ENCODE measurements around the gene SIGLEC9. TPM values are rescaled to one million over a fixed set of nuclear protein-coding genes. Genes with fewer than 3 reads are reported as not detected.

SIGLEC9 gene
- total and polyA plus RNA-seq, 10 of the 15 experiments (the other 5 are each of a cell fraction or from before 2014, with no cell fraction given): 0.10 TPM; not detected in 9

DNA sequence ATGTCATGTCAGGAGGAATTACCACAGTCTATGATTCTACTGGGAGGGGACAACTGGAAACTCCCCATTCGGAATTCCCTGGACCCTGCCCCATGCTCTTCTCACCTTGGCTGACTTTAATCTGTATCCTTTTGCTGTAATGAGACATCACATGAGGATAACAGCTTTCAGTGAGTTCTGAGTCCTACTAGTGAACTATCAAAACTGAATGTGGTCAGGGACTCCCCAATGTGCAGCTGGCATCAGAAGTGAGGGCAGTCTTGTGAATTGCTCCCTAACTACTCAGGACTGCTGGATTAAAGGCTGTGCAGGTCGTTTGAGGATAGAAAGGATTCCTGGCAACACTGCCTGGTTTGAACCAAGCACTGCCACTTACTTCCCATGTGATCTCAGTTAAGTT lies 32.6 kb downstream of the SIGLEC9 start (continued):
- TF ChIP-seq, protein P1, sequence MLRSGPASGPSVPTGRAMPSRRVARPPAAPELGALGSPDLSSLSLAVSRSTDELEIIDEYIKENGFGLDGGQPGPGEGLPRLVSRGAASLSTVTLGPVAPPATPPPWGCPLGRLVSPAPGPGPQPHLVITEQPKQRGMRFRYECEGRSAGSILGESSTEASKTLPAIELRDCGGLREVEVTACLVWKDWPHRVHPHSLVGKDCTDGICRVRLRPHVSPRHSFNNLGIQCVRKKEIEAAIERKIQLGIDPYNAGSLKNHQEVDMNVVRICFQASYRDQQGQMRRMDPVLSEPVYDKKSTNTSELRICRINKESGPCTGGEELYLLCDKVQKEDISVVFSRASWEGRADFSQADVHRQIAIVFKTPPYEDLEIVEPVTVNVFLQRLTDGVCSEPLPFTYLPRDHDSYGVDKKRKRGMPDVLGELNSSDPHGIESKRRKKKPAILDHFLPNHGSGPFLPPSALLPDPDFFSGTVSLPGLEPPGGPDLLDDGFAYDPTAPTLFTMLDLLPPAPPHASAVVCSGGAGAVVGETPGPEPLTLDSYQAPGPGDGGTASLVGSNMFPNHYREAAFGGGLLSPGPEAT (IDR thresholded peaks at IDR 0.05; ENCODE audit: low read depth): no peak

DNA sequence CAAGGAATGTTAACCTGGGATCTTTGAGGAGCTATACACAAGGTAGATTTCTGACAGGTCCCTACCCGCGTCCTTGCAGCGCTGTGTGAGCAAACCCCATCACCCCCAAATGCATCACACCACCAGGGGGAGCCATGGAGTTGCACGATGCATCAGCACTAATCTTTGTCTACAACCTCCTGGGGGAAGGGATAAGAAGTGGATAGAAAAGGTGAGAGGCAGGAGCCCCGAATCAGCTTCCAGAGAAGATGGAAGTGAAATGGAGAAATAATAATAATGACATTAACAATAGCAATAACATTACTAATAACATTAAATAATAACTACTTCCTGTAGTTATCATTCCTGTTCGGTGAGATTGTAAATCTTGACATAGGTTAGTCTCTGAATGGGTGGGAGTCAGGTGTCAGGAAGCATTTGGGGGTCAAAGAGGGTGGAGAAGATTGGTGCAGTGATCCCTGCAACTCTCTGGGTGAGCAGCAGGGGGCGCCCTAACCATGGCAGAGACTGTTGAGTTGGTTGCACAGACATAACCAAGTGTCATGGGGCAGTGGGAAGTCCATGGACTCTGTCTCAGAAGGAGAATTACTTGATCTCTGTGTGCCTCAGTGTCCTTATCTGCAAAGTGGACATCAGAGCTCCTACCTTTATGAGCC lies 33.9 kb downstream of the SIGLEC9 start:
- SMC1A ChIA-PET (ENCODE audit: uncharacterized antibody, unreplicated experiment): interaction anchor here (0.9 to 4.0 kb wide), 2 partner anchors 98 to 102 kb away, joined by 3 to 19 read pairs; no protein-coding TSS in a partner anchor
- TF ChIP-seq, protein P2, sequence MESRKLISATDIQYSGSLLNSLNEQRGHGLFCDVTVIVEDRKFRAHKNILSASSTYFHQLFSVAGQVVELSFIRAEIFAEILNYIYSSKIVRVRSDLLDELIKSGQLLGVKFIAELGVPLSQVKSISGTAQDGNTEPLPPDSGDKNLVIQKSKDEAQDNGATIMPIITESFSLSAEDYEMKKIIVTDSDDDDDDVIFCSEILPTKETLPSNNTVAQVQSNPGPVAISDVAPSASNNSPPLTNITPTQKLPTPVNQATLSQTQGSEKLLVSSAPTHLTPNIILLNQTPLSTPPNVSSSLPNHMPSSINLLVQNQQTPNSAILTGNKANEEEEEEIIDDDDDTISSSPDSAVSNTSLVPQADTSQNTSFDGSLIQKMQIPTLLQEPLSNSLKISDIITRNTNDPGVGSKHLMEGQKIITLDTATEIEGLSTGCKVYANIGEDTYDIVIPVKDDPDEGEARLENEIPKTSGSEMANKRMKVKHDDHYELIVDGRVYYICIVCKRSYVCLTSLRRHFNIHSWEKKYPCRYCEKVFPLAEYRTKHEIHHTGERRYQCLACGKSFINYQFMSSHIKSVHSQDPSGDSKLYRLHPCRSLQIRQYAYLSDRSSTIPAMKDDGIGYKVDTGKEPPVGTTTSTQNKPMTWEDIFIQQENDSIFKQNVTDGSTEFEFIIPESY (IDR thresholded peaks at IDR 0.05): peak; percentile 72; the same call in 1 of the 2 replicates
- TF ChIP-seq SMC3 (IDR thresholded peaks at IDR 0.05; ENCODE audit: borderline replicate concordance, low read length) (peak; percentile 56), SMARCA5 (IDR thresholded peaks at IDR 0.05) (peak; percentile 85; the same call in 1 of the 2 replicates), RBBP5 (conservative IDR thresholded peaks at IDR 0.05) (no peak), YY1 (IDR thresholded peaks at IDR 0.05; ENCODE audit: low read depth, low read length) (0 out of 2 replicates have a peak, but pooled peaks have one; percentile 43), MYB (IDR thresholded peaks at IDR 0.05; ENCODE audit: borderline replicate concordance, low read depth, low read length) (no peak)
- TF ChIP-seq, protein P3, sequence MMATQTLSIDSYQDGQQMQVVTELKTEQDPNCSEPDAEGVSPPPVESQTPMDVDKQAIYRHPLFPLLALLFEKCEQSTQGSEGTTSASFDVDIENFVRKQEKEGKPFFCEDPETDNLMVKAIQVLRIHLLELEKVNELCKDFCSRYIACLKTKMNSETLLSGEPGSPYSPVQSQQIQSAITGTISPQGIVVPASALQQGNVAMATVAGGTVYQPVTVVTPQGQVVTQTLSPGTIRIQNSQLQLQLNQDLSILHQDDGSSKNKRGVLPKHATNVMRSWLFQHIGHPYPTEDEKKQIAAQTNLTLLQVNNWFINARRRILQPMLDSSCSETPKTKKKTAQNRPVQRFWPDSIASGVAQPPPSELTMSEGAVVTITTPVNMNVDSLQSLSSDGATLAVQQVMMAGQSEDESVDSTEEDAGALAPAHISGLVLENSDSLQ (IDR thresholded peaks at IDR 0.05): peak; percentile 49; the same call in 1 of the 2 replicates
- TF ChIP-seq, protein P4, sequence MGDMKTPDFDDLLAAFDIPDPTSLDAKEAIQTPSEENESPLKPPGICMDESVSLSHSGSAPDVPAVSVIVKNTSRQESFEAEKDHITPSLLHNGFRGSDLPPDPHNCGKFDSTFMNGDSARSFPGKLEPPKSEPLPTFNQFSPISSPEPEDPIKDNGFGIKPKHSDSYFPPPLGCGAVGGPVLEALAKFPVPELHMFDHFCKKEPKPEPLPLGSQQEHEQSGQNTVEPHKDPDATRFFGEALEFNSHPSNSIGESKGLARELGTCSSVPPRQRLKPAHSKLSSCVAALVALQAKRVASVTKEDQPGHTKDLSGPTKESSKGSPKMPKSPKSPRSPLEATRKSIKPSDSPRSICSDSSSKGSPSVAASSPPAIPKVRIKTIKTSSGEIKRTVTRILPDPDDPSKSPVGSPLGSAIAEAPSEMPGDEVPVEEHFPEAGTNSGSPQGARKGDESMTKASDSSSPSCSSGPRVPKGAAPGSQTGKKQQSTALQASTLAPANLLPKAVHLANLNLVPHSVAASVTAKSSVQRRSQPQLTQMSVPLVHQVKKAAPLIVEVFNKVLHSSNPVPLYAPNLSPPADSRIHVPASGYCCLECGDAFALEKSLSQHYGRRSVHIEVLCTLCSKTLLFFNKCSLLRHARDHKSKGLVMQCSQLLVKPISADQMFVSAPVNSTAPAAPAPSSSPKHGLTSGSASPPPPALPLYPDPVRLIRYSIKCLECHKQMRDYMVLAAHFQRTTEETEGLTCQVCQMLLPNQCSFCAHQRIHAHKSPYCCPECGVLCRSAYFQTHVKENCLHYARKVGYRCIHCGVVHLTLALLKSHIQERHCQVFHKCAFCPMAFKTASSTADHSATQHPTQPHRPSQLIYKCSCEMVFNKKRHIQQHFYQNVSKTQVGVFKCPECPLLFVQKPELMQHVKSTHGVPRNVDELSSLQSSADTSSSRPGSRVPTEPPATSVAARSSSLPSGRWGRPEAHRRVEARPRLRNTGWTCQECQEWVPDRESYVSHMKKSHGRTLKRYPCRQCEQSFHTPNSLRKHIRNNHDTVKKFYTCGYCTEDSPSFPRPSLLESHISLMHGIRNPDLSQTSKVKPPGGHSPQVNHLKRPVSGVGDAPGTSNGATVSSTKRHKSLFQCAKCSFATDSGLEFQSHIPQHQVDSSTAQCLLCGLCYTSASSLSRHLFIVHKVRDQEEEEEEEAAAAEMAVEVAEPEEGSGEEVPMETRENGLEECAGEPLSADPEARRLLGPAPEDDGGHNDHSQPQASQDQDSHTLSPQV (IDR thresholded peaks at IDR 0.05): no peak
- TF ChIP-seq, protein P1 (IDR thresholded peaks at IDR 0.05; ENCODE audit: low read depth): no peak

More for the DNA sequence above, 33.9 kb downstream of the SIGLEC9 start:
- no peak overlapping the region for H3K4me3 ChIP-seq
- no peak overlapping the region for H3K27ac ChIP-seq (ENCODE audit: control insufficient read depth, insufficient read depth)
- no peaks in the 10 kb centered on the region for H3K9me3 ChIP-seq (replicated peaks; ENCODE audit: control insufficient read depth, insufficient read depth, low read length)
- peaks cover 2 to 3% of the 10 kb centered on the region in 2 experiments; a peak in 3 of 4 replicates for H3K27me3 ChIP-seq (replicated peaks in 1 of 2; ENCODE audit: control insufficient read depth in 2 of 2, insufficient read depth in 2 of 2, low read length in 1 of 2)
- in situ Hi-C loops (cut with MboI) (loop anchor here (5.0 kb wide), 1 partner anchor 99 kb away; no protein-coding TSS in a partner anchor), intact Hi-C loops (cut with micrococcal nuclease; ENCODE audit: unreplicated experiment) (loop anchor here (1.0 kb wide), 1 partner anchor 101 kb away; no protein-coding TSS in a partner anchor)
- 41% methylated on average over 7 of the region's 7 CpGs for WGBS (ENCODE audit: insufficient coverage, insufficient replicate concordance, low lambda C conversion rate, missing lambda C conversion rate)
- no peaks in the 10 kb centered on the region for H3K36me3 ChIP-seq (ENCODE audit: control insufficient read depth in 2 of 2, insufficient read depth in 2 of 2, low read length in 1 of 2)
- no peaks in the 10 kb centered on the region; the same call in 1 of the 2 replicates for H4K20me1 ChIP-seq (ENCODE audit: control insufficient read depth, insufficient read depth)
- FAIRE-seq: peak; percentile 52
- RAD21 ChIA-PET (ENCODE audit: unreplicated experiment): interaction anchor here (1.4 to 2.1 kb wide), 2 partner anchors 99 to 101 kb away, joined by 3 to 12 read pairs; no protein-coding TSS in a partner anchor
- DNase-seq (ENCODE audit: low read depth, low spot score): no peak
- no peak overlapping the region for H2AFZ ChIP-seq (ENCODE audit: control insufficient read depth, low read depth, low read length)
- peak; percentile 84 for ATAC-seq
- peaks cover 9% of the 10 kb centered on the region for H3K4me1 ChIP-seq (ENCODE audit: control insufficient read depth, insufficient read depth, low read length)
- H3K9ac ChIP-seq (ENCODE audit: control insufficient read depth, insufficient read depth, low read length): no peak overlapping the region
- CTCF ChIA-PET: interaction anchor here (0.5 to 10.1 kb wide), 19 partner anchors 10 to 519 kb away, joined by 3 to 121 read pairs (median 4); partner anchors contain the start of genes SIGLEC7 and SIGLECL1
- H3K4me2 ChIP-seq (ENCODE audit: control insufficient read depth, insufficient read depth): no peak overlapping the region
- BruUV-seq (replicated peaks): no TSS peak
- POLR2A ChIA-PET: no interaction called here
- no peaks in the 10 kb centered on the region for H3K79me2 ChIP-seq (ENCODE audit: control insufficient read depth, insufficient read depth, low read length)
